Sigmoid colon (tissue), 3 donors: ENCODE data around the gene TMEM92.

ENCODE experiments used
- CTCF ChIP-seq, 4 experiments: fragments of 450-650 bp in 3 of 4; fragments of 200-600 bp in 1 of 4; IDR thresholded peaks; one replicate each; pipeline ENCODE4 v1.5.1; 2016 to 2019; ENCODE audit warnings: antibody characterized with exemption in 4 of 4, mild to moderate bottlenecking in 3 of 4, moderate library complexity in 2 of 4
- POLR2A ChIP-seq, 2 donors: fragments of 450-650 bp; IDR thresholded peaks; one replicate each; pipeline ENCODE4 v1.6.1; 2016; ENCODE audit warnings: antibody characterized with exemption in 2 of 2, mild to moderate bottlenecking in 2 of 2, moderate library complexity in 2 of 2

GRCh38 chr17:50277357-50277754 lies 3.1 kb downstream of the TMEM92 start:
- TF ChIP-seq CTCF (IDR thresholded peaks at IDR 0.05) (no peak), POLR2A (IDR thresholded peaks at IDR 0.05) (no peak)
